ENCODE measurements around the gene GREM2. TPM values are rescaled to one million over a fixed set of nuclear protein-coding genes. Genes with fewer than 3 reads are reported as not detected.

The GREM2 gene
- 0.03 TPM in 1 of 2 replicates, not detected in the other for total RNA-seq (2014; rRNA removed; shearing (Covaris generic))

DNA sequence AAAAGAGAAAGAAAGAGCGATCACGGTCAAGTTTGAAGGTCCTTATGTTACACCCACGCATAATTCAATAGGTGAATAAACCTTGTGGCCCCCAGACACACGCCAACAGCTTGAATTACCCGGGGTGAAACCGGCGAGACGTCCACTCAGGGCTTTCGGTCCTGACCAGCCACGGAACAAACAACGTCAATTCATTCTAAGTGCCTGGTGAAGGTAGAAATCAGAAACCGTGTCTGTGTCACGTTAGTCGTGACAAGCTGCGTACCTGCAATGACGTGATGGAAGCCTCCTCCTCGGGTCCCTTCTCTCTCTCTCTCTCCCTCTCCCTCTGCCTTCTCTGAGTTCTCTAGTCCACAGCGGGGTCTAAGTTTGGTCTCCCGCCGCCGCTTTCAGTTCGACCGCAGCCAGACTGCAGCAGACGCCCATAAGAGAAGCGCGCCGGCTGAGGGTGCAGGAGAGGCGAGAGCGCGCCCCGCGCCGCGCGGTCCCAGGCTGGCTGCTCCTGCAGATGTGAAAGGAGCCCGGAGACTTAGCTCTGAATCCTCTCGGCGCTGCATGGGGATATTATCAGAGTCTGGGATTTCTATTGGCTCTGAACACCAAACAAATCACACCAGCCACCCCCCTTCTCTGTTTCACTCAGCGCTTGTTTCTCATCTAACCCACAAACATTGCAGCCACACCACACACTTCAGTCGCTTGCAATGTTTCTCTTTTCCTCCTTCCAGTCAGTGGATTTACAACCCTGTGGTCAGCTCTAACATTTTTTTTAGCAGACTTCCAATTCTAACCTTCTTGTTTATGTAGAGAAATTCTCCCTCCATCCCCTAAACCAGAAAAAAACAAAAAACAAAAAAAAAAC is at the start of gene GREM2:
Gene GREM2, minus strand, starts transcription at position 537 of the 862 bp plus-strand sequence. CDS start 118,680 bp downstream, outside the sequence.
- Histone ChIP-seq H3K9me3 (replicated peaks) (no peaks in the 10 kb centered on the region), H3K27me3 (replicated peaks) (peaks cover 62% of the 10 kb centered on the region), H3K36me3 (no peaks in the 10 kb centered on the region), H3K4me1 (replicated peaks) (peaks cover 4% of the 10 kb centered on the region; the same call in 1 of the 2 replicates), H3K4me3 (peak within 1 kb of the TSS; percentile 37), H3K27ac (no peak within 1 kb of the TSS)
- peak; percentile 68 to 73 for DNase-seq (ENCODE audit: low read depth in 1 of 2, low spot score in 2 of 2)

DNA sequence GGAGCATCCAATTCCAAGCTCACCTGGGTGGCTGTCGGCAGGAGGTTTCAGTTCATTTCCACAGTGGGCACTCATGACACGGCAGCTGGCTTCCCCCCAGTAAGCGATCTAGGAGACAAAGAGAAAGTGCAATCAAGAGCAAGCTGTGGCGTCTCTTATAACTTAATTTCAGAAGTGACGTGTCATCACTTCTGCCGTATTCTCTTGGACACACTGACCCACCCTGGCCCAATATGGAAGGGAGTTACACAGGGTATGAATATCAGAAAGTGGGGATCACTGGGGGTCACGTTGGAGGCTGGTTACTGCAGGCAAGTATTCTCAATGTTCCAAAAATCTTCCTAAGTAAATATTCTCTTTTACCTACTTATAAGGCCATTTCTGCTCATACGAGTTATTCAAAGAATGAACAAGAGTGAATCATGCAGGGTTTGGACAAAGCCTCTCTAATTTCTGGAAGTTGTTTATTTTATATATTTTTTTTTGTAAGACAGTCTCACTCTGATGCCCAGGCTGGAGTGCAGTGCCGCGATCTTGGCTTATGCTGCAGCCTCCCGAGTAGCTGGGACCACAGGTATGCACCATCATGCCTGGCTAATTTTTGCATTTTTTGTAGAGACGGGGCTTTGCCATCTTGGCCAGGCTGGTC is 46.5 kb upstream of the GREM2 start:
- Histone ChIP-seq H3K27me3 (replicated peaks) (peaks cover 18% of the 10 kb centered on the region), H3K4me1 (replicated peaks) (peaks cover 5% of the 10 kb centered on the region), H3K27ac (no peak overlapping the region), H3K36me3 (no peaks in the 10 kb centered on the region), H3K9me3 (replicated peaks) (no peaks in the 10 kb centered on the region), H3K4me3 (peak overlapping the region; percentile 8)
- DNase-seq (ENCODE audit: low read depth in 1 of 2, low spot score in 2 of 2): peak in 1 of 2 experiments; percentile 46

DNA sequence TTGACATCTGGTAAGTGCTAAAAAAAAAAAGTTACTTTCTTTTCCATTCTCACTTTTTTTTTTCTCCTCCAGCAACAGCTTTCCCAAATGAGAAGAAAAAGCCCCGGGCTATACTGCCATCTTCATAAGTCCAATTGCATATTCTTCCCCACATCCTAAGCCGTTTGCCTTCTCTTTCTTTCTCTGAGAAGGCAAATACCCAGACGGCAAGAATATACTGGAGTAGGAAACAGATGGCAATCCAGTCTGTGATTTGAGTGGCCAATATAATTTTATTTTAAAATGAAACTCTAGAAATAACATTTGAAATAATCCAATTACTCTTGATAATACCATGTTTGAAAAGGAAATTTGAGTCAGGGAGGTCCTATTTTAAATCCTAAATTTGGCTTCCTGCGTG is 44.6 kb upstream of the GREM2 start:
- DNase-seq (ENCODE audit: low read depth in 1 of 2, low spot score in 2 of 2): no peak
- no peaks in the 10 kb centered on the region for H3K9me3 ChIP-seq (replicated peaks)
- peaks cover 5% of the 10 kb centered on the region for H3K4me1 ChIP-seq (replicated peaks)
- no peak overlapping the region for H3K4me3 ChIP-seq
- no peaks in the 10 kb centered on the region for H3K36me3 ChIP-seq
- H3K27ac ChIP-seq: no peak overlapping the region
- H3K27me3 ChIP-seq (replicated peaks): peaks cover 3% of the 10 kb centered on the region; the same call in 1 of the 2 replicates

GRCh38 chr1:240652961-240653409 is 41.0 kb upstream of the GREM2 start:
- Histone ChIP-seq H3K27me3 (replicated peaks) (peaks cover 6% of the 10 kb centered on the region; the same call in 1 of the 2 replicates), H3K4me1 (replicated peaks) (peaks cover under 1% of the 10 kb centered on the region; the same call in 1 of the 2 replicates), H3K36me3 (no peaks in the 10 kb centered on the region), H3K9me3 (replicated peaks) (no peaks in the 10 kb centered on the region), H3K4me3 (no peak overlapping the region), H3K27ac (no peak overlapping the region)
- DNase-seq (ENCODE audit: low read depth in 1 of 2, low spot score in 2 of 2): no peak

DNA sequence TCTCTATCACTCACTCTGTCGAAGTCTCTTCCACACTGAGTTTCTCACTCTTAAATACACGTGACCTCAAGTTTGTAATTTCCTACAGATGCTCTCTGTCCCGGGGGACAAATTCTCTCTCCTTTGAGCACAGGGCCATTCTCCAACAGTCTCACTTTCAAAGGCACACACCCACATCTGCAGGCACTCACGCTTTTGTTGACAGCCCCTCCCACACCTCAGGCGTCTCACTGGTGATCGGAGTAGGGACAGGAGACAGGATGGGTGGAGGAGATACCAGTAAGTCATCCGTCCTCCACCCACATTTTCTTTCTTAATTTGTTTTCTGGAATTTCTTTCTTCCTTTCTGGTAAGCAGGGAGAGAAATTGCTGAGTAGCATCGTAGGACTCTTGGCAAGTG is 40.6 kb upstream of the GREM2 start:
- Histone ChIP-seq H3K36me3 (no peaks in the 10 kb centered on the region), H3K4me3 (no peak overlapping the region), H3K4me1 (replicated peaks) (no peaks in the 10 kb centered on the region), H3K27me3 (replicated peaks) (peaks cover 8% of the 10 kb centered on the region; the same call in 1 of the 2 replicates), H3K9me3 (replicated peaks) (no peaks in the 10 kb centered on the region), H3K27ac (no peak overlapping the region)
- DNase-seq (ENCODE audit: low read depth in 1 of 2, low spot score in 2 of 2): no peak

- H3K27me3 ChIP-seq (replicated peaks): peaks cover 10% of the 10 kb centered on the region; the same call in 1 of the 2 replicates
- no peaks in the 10 kb centered on the region for H3K4me1 ChIP-seq (replicated peaks)
- H3K36me3 ChIP-seq: no peaks in the 10 kb centered on the region
- no peak overlapping the region for H3K27ac ChIP-seq
- H3K4me3 ChIP-seq: no peak overlapping the region
- no peaks in the 10 kb centered on the region for H3K9me3 ChIP-seq (replicated peaks)
- DNase-seq (ENCODE audit: low read depth in 1 of 2, low spot score in 2 of 2): no peak
These were observed 38.9 kb upstream of the GREM2 start for GRCh38 chr1:240650877-240651276.

- H3K27me3 ChIP-seq (replicated peaks): peaks cover 10% of the 10 kb centered on the region; the same call in 1 of the 2 replicates
- H3K4me1 ChIP-seq (replicated peaks): no peaks in the 10 kb centered on the region
- no peak for DNase-seq (ENCODE audit: low read depth in 1 of 2, low spot score in 2 of 2)
- no peaks in the 10 kb centered on the region for H3K9me3 ChIP-seq (replicated peaks)
- H3K36me3 ChIP-seq: no peaks in the 10 kb centered on the region
- H3K27ac ChIP-seq: no peak overlapping the region
- no peak overlapping the region for H3K4me3 ChIP-seq
These were observed 38.1 kb upstream of the GREM2 start for GRCh38 chr1:240649733-240650721.

DNA sequence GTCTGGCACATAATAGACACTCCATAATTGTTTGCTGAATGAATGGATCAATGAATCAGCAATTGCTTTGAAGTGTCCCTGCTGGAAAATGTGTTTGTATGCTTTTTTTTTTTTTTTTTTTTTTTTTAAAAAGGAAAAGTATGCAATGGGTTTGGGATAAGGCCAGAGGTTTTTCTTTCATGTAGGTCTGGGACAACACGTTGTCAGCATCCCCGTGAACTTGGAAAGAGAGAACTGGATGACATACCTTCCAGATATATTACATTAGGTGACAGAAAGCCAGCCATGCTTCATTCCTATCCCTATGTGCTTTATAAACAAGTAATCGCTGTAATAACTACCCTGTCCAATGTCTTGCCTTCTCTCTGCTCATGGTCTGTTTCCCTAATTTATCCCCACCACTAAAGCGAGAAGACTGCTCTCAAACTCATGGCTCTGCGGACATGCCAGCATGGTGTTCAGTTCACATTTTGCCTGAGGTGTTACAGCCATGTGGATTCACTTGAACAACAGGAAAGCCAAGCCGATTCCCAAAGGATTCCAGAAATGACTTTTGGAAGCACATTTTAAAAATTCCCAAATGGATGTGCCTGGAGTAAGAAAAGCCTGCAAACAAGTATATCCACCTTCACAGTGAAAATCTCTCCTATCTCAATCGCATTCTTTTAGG is 34.8 kb upstream of the GREM2 start:
- Histone ChIP-seq H3K9me3 (replicated peaks) (no peaks in the 10 kb centered on the region), H3K36me3 (no peaks in the 10 kb centered on the region), H3K4me3 (no peak overlapping the region), H3K4me1 (replicated peaks) (no peaks in the 10 kb centered on the region), H3K27ac (no peak overlapping the region), H3K27me3 (replicated peaks) (peaks cover 10% of the 10 kb centered on the region)
- no peak for DNase-seq (ENCODE audit: low read depth in 1 of 2, low spot score in 2 of 2)

- Histone ChIP-seq H3K27ac (no peak overlapping the region), H3K4me3 (no peak overlapping the region), H3K36me3 (no peaks in the 10 kb centered on the region), H3K27me3 (replicated peaks) (peaks cover 10% of the 10 kb centered on the region), H3K9me3 (replicated peaks) (no peaks in the 10 kb centered on the region), H3K4me1 (replicated peaks) (no peaks in the 10 kb centered on the region)
- DNase-seq (ENCODE audit: low read depth in 1 of 2, low spot score in 2 of 2): no peak
These were observed 32.8 kb upstream of the GREM2 start for GRCh38 chr1:240644732-240645131.

- Histone ChIP-seq H3K4me1 (replicated peaks) (no peaks in the 10 kb centered on the region), H3K4me3 (no peak overlapping the region), H3K27me3 (replicated peaks) (0 out of 2 replicates have a peak, but pooled peaks cover 3% of the 10 kb centered on the region), H3K9me3 (replicated peaks) (no peaks in the 10 kb centered on the region), H3K27ac (no peak overlapping the region), H3K36me3 (no peaks in the 10 kb centered on the region)
- no peak for DNase-seq (ENCODE audit: low read depth in 1 of 2, low spot score in 2 of 2)
These were observed 23.7 kb upstream of the GREM2 start for GRCh38 chr1:240635466-240636256.

- H3K27me3 ChIP-seq (replicated peaks): peaks cover 6% of the 10 kb centered on the region; the same call in 1 of the 2 replicates
- no peak overlapping the region for H3K4me3 ChIP-seq
- H3K27ac ChIP-seq: no peak overlapping the region
- H3K36me3 ChIP-seq: no peaks in the 10 kb centered on the region
- DNase-seq (ENCODE audit: low read depth in 1 of 2, low spot score in 2 of 2): no peak
- no peaks in the 10 kb centered on the region for H3K9me3 ChIP-seq (replicated peaks)
- no peaks in the 10 kb centered on the region for H3K4me1 ChIP-seq (replicated peaks)
These were observed 18.5 kb upstream of the GREM2 start for GRCh38 chr1:240630409-240630808.

DNA sequence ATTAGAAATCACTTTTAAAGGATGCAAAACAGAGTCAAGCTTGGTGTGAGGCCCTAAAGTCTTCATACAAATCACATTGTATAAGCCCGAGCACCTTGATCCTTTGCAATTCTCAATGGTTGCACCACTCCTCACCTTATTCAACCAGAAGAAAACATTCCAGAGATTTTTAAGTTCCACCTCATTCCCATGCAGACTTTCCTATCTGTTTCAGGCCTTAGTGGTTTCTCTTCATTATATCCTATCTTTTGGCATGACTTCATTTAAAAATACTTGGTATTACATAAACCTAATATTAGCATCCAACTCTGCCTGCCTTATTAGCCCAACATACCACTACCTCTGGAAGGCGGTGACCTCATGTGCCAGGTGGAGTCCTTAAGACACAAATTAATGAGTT is 9.3 kb upstream of the GREM2 start:
- H3K4me1 ChIP-seq (replicated peaks): no peaks in the 10 kb centered on the region
- H3K9me3 ChIP-seq (replicated peaks): no peaks in the 10 kb centered on the region
- no peak for DNase-seq (ENCODE audit: low read depth in 1 of 2, low spot score in 2 of 2)
- no peak overlapping the region for H3K4me3 ChIP-seq
- peaks cover 4% of the 10 kb centered on the region; the same call in 1 of the 2 replicates for H3K27me3 ChIP-seq (replicated peaks)
- H3K36me3 ChIP-seq: no peaks in the 10 kb centered on the region
- no peak overlapping the region for H3K27ac ChIP-seq
